ENCODE data around the gene NNT. TPM values are rescaled to one million over a fixed set of nuclear protein-coding genes. Genes with fewer than 3 reads are reported as not detected.

NNT gene
- total and polyA plus RNA-seq, 10 of the 15 experiments (the other 5 are each of a cell fraction or from before 2014, with no cell fraction given), result 20.8 to 73.1 (median 51.9) TPM

- TF ChIP-seq SMAD5 (IDR thresholded peaks at IDR 0.05; ENCODE audit: low read depth), result no peak
Observed at GRCh38 chr5:43661102-43661501, 58.1 kb downstream of the NNT start (continued).

- no peaks in the 10 kb centered on the region for H3K79me2 ChIP-seq (ENCODE audit: control insufficient read depth, insufficient read depth, low read length)
- intact Hi-C loops (cut with micrococcal nuclease; ENCODE audit: unreplicated experiment) (no loop called here), in situ Hi-C loops (cut with MboI) (no loop called here)
- H4K20me1 ChIP-seq (ENCODE audit: control insufficient read depth, insufficient read depth), result no peaks in the 10 kb centered on the region
- SMC1A ChIA-PET (ENCODE audit: uncharacterized antibody, unreplicated experiment), result interaction anchor here (0.5 to 1.8 kb wide), 4 partner anchors 11 to 31 kb away, joined by 3 to 6 read pairs (median 4); no protein-coding TSS in a partner anchor
- H2AFZ ChIP-seq (ENCODE audit: control insufficient read depth, low read depth, low read length), result no peak overlapping the region
- no peaks in the 10 kb centered on the region; the same call in 1 of the 3 replicates for H3K9me3 ChIP-seq (replicated peaks; ENCODE audit: control insufficient read depth, insufficient read depth, low read length)
- POLR2A ChIA-PET, result no interaction called here
- H3K4me3 ChIP-seq, result no peak overlapping the region
- no peak for TF ChIP-seq RAD21 (IDR thresholded peaks at IDR 0.05; ENCODE audit: insufficient read depth, low read depth, low read length)
- no peak for TF ChIP-seq ZBTB4 (CRISPR knock-in tag; IDR thresholded peaks at IDR 0.05)
- no peak for TF ChIP-seq PRDM15 (CRISPR knock-in tag; IDR thresholded peaks at IDR 0.05)
- TF ChIP-seq ATF2 (IDR thresholded peaks at IDR 0.05; ENCODE audit: low read length), result no peak
- BruUV-seq (replicated peaks), result no TSS peak
- CTCF ChIA-PET, result interaction anchor here (1.3 to 2.3 kb wide), 5 partner anchors 9 to 668 kb away, joined by 3 to 7 read pairs (median 5); no protein-coding TSS in a partner anchor
- no peak overlapping the region for H3K9ac ChIP-seq (ENCODE audit: control insufficient read depth, insufficient read depth, low read length)
- H3K4me1 ChIP-seq (ENCODE audit: control insufficient read depth, insufficient read depth, low read length), result no peaks in the 10 kb centered on the region
- DNase-seq (ENCODE audit: low read depth, low spot score), result no peak
- no peak for FAIRE-seq
- peaks cover 2 to 13% of the 10 kb centered on the region in 2 experiments; a peak in 3 of 4 replicates for H3K36me3 ChIP-seq (ENCODE audit: control insufficient read depth in 2 of 2, insufficient read depth in 2 of 2, low read length in 1 of 2)
- ATAC-seq, result no peak
- H3K27ac ChIP-seq (ENCODE audit: control insufficient read depth, insufficient read depth), result no peak overlapping the region
- H3K4me2 ChIP-seq (ENCODE audit: control insufficient read depth, insufficient read depth), result no peak overlapping the region
- no peaks in the 10 kb centered on the region for H3K27me3 ChIP-seq (replicated peaks in 1 of 2; ENCODE audit: control insufficient read depth in 2 of 2, insufficient read depth in 2 of 2, low read length in 1 of 2)
- RAD21 ChIA-PET (ENCODE audit: unreplicated experiment), result no interaction called here
Observed at GRCh38 chr5:43663916-43664315, 60.9 kb downstream of the NNT start.

All from GM12878 (cell line).